Ishikawa (cell line): ENCODE results near the gene ATP9A.

Experiments used
- CEBPB ChIP-seq: IDR thresholded peaks from 2 replicates; pipeline ENCODE4 v1.6.1; 2012
- CREB1 ChIP-seq: IDR thresholded peaks from 2 replicates; pipeline ENCODE4 v1.6.1; 2012; ENCODE audit warnings: low read depth
- EGR1 ChIP-seq: IDR thresholded peaks from 2 replicates; pipeline ENCODE4 v1.6.1; 2012
- EP300 ChIP-seq: IDR thresholded peaks from 2 replicates; pipeline ENCODE4 v1.6.1; 2012; ENCODE audit warnings: borderline replicate concordance
- FOXM1 ChIP-seq: IDR thresholded peaks from 2 replicates; pipeline ENCODE4 v1.6.1; 2012; ENCODE audit warnings: low read depth, borderline replicate concordance
- MAX ChIP-seq: IDR thresholded peaks from 2 replicates; pipeline ENCODE4 v1.6.1; 2012
- NFIC ChIP-seq: IDR thresholded peaks from 2 replicates; pipeline ENCODE4 v1.6.1; 2012
- RAD21 ChIP-seq: IDR thresholded peaks from 2 replicates; pipeline ENCODE4 v1.6.1; 2012; ENCODE audit warnings: low read depth
- REST ChIP-seq: IDR thresholded peaks from 2 replicates; pipeline ENCODE4 v1.6.1; 2012; ENCODE audit warnings: low read depth, mild to moderate bottlenecking
- TAF1 ChIP-seq: IDR thresholded peaks from 2 replicates; pipeline ENCODE4 v1.6.1; 2012; ENCODE audit warnings: low read depth, mild to moderate bottlenecking
- TCF12 ChIP-seq: IDR thresholded peaks from 2 replicates; pipeline ENCODE4 v1.6.1; 2012; ENCODE audit warnings: low read depth
- TEAD4 ChIP-seq: IDR thresholded peaks from 2 replicates; pipeline ENCODE4 v1.6.1; 2012
- USF1 ChIP-seq: IDR thresholded peaks from 2 replicates; pipeline ENCODE4 v1.6.1; 2012
- YY1 ChIP-seq: IDR thresholded peaks from 2 replicates; pipeline ENCODE4 v1.6.1; 2012; ENCODE audit warnings: low read depth
- ZBTB7A ChIP-seq: IDR thresholded peaks from 2 replicates; pipeline ENCODE4 v1.6.1; 2012; ENCODE audit warnings: low read depth

ATP9A gene

GRCh38 chr20:51667491-51667890 lies 100.7 kb downstream of the ATP9A start:
- TF ChIP-seq RAD21 = no peak
- TF ChIP-seq YY1 = no peak

GRCh38 chr20:51667002-51667408 lies 101.2 kb downstream of the ATP9A start:
- no peak for TF ChIP-seq FOXM1
- no peak for TF ChIP-seq TAF1
- TF ChIP-seq TCF12 = no peak
- TF ChIP-seq USF1 = no peak
- TF ChIP-seq CEBPB = no peak
- no peak for TF ChIP-seq RAD21
- TF ChIP-seq ZBTB7A = no peak
- no peak for TF ChIP-seq REST
- no peak for TF ChIP-seq EP300
- no peak for TF ChIP-seq NFIC
- no peak for TF ChIP-seq EGR1
- TF ChIP-seq CREB1 = no peak
- no peak for TF ChIP-seq TEAD4
- TF ChIP-seq MAX = no peak
- no peak for TF ChIP-seq YY1

GRCh38 chr20:51666126-51666525 lies 102.1 kb downstream of the ATP9A start:
- TF ChIP-seq MAX (no peak), REST (no peak), EGR1 (no peak), NFIC (no peak), TCF12 (no peak), FOXM1 (no peak), EP300 (no peak)

- TF ChIP-seq FOXM1 (no peak), TCF12 (no peak), CREB1 (no peak)
These were observed 102.6 kb downstream of the ATP9A start for GRCh38 chr20:51665543-51666118.

- TF ChIP-seq TAF1 (no peak), TCF12 (no peak), NFIC (no peak), EP300 (no peak), REST (no peak), MAX (no peak), FOXM1 (no peak), USF1 (no peak), RAD21 (no peak), TEAD4 (no peak), CREB1 (no peak)
These were observed 106.5 kb downstream of the ATP9A start for GRCh38 chr20:51661609-51662178.
